ENCODE measurements around the gene GALK1. TPM values are rescaled to one million over a fixed set of nuclear protein-coding genes. Genes with fewer than 3 reads are reported as not detected.

The GALK1 gene
- polyA plus RNA-seq, 10 donors, result 15.0 to 40.9 (median 25.4) TPM

DNA sequence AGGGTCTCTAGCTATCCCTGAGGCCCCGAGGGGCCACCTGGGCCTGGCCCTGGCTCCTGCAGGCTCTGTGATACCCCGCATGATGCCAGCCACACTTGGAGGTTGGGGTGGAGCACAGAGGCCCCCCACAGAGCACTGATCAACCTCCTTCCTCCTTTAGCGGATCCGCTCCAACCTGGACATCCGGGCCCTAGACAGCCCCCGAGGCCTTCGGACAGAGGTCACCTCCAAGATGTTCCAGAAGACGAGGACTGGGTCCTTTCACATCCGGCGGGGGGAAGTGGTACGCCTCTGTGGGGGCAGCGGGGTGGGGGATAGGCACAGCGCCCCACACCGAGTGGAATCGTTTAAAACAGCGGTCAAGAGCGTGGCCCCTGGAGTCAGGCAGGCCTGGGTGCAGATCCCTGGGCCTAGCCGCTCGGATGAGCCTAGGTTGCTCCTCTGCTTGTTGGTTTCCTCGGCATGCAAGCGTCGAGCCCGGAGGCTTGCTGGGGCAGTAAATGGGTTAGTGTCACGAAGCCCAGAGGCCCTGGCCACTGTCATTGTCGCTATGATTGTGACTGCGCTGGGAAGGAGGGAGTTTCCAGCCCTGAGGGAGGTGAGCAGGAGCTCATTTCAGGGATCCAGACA lies 33.8 kb downstream of the GALK1 start:
- no peak for DNase-seq

DNA sequence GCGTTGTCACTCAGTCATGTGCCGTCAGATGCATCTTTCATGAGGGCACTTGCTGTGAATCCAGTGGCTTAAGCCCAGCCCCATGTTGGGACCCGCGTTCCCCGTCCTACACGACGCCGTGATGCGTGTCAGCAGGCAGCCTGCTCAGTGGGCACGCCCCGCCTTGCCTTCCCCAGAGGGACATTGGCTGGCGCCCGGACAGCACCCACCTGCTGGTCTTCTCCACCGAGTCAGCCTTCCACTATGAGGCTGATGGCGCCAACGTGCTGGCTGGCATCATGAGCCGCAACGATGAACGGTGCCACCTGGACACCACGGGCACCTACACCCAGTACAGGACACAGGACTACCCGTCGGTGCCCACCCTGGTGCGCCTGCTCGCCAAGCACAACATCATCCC lies 34.9 kb downstream of the GALK1 start:
- no peak for DNase-seq

DNA sequence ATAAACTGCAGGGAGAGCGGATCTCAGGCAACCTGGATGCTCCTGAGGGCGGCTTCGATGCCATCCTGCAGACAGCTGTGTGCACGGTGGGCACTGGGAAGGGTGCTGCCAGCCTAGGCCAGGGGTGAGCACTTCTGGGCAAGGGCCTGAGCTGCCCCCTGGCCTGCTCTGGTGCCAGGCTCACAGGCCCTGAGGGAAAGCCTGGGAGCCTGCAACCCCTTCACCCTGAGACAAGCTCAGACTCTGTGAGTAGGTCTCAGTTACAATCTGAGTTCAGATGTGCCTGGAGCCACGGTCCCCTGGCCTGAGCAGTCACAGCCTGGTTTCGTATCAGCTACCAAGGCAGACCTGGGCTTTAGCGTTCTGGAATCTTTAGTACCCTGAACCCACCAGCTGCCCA lies 35.6 kb downstream of the GALK1 start:
- DNase-seq, result no peak

DNA sequence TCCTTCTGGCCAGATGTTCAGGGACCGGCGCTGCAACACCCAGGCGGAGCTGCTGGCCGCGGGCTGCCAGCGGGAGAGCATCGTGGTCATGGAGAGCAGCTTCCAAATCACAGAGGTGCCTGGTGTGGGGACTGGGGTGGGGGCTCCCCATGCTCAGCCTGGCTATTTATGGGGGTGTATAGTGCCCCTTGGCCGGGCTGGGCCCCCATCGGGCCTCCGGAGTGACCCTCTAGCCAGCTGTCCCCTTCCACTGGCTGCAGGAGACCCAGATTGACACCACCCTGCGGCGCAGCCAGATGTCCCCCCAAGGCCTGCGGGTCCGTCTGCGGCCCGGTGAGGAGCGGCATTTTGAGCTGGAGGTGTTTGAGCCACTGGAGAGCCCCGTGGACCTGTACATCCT lies 37.6 kb downstream of the GALK1 start:
- DNase-seq, result no peak

DNA sequence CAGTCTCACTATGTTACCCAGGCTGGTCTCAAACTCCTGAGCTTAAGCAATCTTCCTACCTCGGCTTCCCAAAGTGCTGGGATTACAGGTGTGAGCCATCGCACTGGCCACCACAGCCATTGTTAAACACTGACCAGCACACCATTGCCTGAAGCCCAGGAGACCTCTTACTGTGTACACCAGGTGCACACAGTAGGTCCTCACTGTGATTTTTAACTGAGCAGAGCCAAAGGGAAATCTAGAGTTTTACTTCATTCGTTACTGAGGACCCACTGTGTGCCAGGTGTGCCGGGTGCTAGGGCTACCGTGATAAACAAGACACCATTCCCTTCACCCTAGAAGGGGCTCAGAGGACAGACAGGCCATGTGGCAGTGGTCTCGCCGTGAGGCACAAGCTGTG lies 39.5 kb downstream of the GALK1 start:
- DNase-seq, result no peak

DNA sequence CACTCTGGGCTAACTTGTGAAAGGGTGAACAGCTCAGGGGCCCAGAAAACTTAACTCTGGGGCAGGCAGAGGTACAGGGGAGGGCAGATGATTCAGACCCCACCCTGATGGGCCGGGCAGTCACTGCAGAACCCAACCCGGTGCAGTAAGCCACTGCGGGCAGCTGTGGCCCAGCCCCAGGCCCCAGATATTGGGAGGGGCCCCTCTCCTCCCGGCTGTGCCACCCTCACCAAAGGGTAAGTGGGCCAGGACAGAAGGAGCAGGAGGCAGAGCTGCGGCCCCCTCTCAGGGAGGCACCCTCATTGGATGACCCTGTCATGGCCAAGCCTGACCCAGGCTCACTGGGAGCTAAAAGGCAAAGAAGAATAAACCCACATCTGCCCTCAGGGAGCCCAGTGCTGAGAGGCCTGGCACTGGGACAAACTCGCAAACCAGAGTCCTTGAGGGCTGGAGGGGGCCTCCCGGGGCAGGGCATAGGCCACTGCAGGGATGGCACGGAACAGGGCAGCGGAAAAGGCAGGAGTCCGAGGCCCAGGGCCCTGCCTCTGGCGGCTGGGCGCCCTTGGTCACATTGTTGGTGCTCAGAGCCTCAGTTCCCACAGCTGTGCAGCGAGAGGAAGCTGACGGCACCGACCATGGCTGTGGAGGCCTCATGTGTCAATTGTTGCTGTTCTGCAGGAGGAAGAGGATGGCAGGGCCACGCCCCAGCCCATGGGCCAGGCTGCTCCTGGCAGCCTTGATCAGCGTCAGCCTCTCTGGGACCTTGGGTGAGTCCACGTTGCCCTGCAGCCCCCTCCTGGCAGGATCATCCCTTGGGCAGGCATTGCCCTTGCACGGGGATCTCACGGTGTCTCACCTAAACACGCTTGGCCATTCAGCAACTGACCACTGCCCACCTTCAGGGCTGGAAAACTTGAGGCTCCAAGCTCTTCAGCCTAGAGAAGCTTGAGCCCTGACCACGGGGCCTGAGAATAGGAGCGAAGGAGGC lies 40.7 kb downstream of the GALK1 start:
- DNase-seq, result no peak

DNA sequence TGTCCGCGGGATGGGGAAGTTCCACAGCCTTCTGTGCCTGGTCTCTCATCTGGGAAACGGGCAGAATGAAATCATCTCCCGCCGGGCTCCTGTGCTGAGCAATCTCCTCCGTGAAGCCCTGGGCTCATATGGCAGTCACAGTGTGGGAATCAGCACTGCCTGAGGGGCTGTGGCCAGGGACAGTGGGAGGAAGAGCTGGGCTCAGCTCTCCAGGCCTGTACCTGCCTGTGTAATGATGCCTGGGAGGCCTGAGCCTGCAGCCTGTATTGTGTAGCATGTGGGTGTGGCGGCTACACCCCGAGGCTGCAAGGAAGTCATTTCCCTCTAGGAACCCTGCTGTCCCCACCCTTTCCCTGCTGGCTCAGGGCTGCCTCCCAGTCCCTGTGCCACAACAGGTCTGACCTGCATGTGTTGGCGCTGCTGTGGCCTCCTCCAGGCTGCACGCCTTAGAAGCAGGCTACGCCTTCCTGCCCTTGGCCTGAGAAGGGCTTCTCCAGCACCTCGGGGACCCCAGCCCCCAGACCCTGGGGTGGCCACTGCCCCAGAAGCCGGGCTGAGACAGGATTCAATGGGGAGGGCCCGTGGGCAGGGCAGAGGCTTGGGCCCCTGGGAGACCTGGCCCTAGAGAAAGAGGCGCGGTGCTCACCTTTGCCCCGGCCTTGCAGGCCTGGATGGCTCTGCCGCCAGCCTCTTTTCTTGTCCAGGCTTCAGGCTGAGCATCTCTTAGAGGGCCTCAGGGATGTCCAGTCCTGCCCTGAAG lies 41.6 kb downstream of the GALK1 start:
- no peak for DNase-seq

DNA sequence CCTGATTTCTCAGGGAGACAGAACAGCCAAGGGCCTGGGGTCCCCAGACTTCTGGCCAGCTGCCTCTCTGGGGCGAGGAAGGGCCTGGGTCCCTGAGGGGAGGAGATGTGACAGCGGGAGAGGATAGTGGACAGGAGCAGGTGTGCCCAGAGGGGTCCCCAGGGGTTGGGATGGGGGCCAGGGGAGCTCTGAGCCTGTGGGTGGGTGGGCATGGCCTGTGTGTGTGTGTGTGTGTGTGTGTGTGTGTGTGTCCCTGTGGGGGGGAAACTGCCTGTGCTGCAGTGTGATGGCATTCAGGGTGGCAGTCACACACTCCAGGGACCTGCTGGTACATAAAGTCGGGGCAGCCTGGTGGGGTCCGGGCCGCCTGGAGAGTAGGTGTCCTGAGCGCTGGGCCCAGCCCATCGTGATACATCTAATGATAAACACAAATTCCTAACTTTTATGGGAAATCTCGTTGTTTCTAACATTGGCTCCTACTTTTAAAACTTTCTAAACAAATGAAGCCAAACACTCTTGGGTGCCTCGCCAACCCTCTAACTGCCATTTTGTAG lies 42.4 kb downstream of the GALK1 start:
- no peak for DNase-seq

DNA sequence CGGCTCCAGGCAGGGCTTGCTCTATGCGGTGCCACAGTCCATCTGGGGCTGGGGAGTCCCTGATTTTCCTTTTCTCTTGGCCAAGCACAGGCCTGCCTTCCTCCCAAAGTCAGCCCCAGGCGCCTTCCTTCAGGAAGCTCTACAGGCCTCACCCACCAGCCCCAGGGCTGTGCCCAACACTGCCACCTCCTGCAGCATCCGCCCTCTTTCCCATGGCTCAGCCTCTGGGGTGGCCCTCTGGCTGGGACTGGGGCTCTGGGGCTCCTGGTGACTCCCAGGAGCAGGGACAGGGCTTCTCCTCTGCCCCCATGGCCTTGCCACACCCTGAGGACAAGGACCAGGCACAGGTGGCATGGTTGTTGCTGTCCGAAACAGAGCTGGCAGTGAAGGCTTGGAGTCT lies 42.9 kb downstream of the GALK1 start:
- no peak for DNase-seq

DNA sequence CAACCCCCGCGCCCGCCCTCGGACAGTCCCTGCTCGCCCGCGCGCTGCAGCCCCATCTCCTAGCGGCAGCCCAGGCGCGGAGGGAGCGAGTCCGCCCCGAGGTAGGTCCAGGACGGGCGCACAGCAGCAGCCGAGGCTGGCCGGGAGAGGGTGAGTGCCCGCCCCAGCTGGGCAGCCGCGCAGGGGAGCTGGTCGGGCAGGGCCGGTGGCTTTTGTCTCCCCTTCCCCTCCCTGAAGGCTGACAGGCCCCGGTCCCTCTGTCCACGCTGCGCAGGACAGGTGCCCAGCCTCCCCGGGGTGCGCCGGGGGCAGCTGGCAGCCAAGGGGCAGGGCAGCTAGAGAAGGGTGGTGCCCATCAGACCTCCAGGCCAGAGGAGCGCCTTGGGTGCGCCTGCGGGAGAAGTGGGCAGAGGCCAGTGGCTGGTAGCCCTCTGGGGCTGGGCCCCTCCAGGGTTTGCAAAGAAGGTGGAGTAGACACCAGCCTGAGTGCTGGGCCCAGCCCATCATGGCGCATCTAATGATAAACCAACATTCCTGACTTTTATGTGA lies 43.5 kb downstream of the GALK1 start:
- no peak for DNase-seq

DNA sequence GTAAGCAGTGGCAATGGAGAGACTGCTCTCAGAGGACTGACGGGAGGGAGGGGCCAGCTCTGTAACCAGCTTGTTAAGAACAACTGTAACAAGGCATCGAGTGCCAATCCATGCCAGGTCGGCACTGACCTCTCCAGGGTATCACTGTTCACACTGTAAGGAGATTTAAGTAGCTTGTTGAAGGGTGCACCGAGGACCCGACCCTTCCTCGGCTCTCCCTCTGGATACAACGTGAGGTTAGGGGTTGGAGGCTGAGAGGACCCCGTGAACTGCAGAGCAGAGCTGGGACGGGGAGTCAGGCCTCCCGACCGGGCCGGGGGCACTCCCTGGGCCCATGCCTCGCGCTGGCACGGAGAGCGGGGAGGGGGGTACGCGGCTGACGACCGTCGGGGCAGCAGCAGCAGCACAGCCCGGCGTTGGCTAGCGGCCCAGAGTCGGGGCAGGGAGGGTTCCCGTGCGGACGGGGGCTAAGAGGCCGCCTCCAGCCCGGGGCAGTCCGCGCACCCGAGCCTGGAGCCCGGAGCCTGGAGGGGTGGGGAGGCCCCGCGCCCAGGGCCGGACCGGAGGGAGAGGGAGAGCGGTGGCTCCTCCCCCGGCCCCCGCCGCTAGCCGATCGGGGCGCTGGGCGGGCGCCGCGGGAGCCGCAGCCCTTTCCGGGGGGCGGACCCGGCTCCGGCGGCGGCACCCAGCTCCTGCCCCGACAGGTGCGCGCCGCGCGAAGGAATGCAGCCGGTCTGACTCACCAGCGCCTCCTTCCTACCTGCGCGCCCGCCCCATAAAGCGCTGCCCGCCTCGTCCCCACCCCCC lies 44.1 kb downstream of the GALK1 start, which contains the start of gene ITGB4:
ITGB4 (plus strand) TSS at position 804 of the 807 bp plus-strand sequence. CDS start 3,245 bp downstream, outside the sequence.
- peak in 2 of 3 donors; percentile 14 to 52 for DNase-seq

DNA sequence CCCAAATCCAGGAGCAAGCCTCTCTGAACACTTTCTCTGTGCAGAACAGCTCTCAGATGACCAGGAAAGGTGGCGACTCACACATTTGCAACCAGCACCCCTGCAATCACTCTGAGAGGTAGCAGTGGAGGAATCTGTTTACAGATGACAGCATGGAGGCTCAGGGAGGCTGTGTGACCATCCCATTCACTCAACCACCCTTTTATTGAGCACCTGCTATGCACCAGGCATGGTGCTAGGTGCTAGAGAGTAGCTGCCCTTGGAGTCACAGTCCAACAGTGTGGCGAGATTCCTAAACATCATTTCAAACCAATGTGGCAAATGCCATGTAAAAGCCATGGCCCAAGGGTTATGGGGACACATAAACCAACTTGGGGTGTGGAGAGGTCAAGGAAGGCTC lies 45.3 kb downstream of the GALK1 start:
- DNase-seq, result no peak

DNA sequence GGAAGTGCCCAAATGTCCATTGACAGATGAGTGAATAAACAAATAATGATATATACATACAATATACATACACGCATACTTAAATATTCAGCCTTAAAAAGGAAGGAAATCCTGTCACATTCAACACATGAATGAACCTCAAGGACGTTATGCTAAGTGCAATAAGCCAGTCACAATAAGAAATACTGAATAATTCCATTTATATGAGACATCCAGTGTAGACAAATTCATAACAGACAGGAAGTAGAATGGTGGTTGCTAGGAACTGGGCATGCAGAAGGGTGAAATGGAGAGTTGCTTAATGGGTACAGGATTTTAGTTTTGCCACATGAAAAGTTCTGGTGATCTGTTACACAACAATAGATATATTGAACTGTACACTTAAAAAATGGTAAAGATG lies 52.5 kb downstream of the GALK1 start:
- no peak for DNase-seq

Other genes starting within 250 kb of the GALK1 start
- gene CASKIN2, start 249.7 kb downstream of the GALK1 start, polyA plus RNA-seq (ENCODE audit: insufficient read length in 10 of 10), result 10 to 100 TPM; 16.2 to 28.7 (median 19.3) TPM
- 10 to 100 TPM; 11.5 to 28.0 (median 20.8) TPM for gene TSEN54, start 248.7 kb downstream of the GALK1 start, polyA plus RNA-seq (ENCODE audit: insufficient read length in 10 of 10)
- gene LLGL2, start 239.5 kb downstream of the GALK1 start, polyA plus RNA-seq (ENCODE audit: insufficient read length in 10 of 10), result 1 to 10 TPM; 2.8 to 5.3 (median 4.6) TPM
- gene MYO15B, start 177.4 kb downstream of the GALK1 start, polyA plus RNA-seq (ENCODE audit: insufficient read length in 10 of 10), result 100 to 1,000 TPM in 5 of 10 donors, 10 to 100 TPM in 5; 56.0 to 140 (median 100) TPM
- 10 to 100 TPM in 2 of 10 donors, 1 to 10 TPM in 8; 5.9 to 10.4 (median 8.8) TPM for gene SMIM5, start 131.8 kb downstream of the GALK1 start, polyA plus RNA-seq (ENCODE audit: insufficient read length in 10 of 10)
- gene RECQL5, start 98.0 kb downstream of the GALK1 start, polyA plus RNA-seq (ENCODE audit: insufficient read length in 10 of 10), result 10 to 100 TPM in 9 of 10 donors, 1 to 10 TPM in 1; 9.6 to 20.9 (median 14.1) TPM
- gene SAP30BP, start 97.9 kb downstream of the GALK1 start, polyA plus RNA-seq (ENCODE audit: insufficient read length in 10 of 10), result 10 to 100 TPM; 61.2 to 83.6 (median 71.5) TPM
- 10 to 100 TPM in 2 of 10 donors, 1 to 10 TPM in 8; 3.2 to 17.2 (median 5.4) TPM for gene ITGB4, start 43.7 kb downstream of the GALK1 start, polyA plus RNA-seq (ENCODE audit: insufficient read length in 10 of 10)
- gene UNK, start 19.6 kb upstream of the GALK1 start, polyA plus RNA-seq (ENCODE audit: insufficient read length in 10 of 10), result 10 to 100 TPM; 19.7 to 29.9 (median 24.9) TPM
- gene UNC13D, start 79.2 kb upstream of the GALK1 start, polyA plus RNA-seq (ENCODE audit: insufficient read length in 10 of 10), result 1 to 10 TPM; 2.5 to 6.8 (median 4.3) TPM
- 10 to 100 TPM; 46.3 to 57.8 (median 51.4) TPM for gene WBP2, start 90.1 kb upstream of the GALK1 start, polyA plus RNA-seq (ENCODE audit: insufficient read length in 10 of 10)
- gene TRIM47, start 113.4 kb upstream of the GALK1 start, polyA plus RNA-seq (ENCODE audit: insufficient read length in 10 of 10), result 10 to 100 TPM; 15.3 to 27.2 (median 21.3) TPM
- gene TRIM65, start 131.8 kb upstream of the GALK1 start, polyA plus RNA-seq (ENCODE audit: insufficient read length in 10 of 10), result 10 to 100 TPM in 9 of 10 donors, 1 to 10 TPM in 1; 9.2 to 20.8 (median 13.9) TPM
- gene MRPL38, start 139.7 kb upstream of the GALK1 start, polyA plus RNA-seq (ENCODE audit: insufficient read length in 10 of 10), result 10 to 100 TPM; 52.9 to 67.8 (median 63.9) TPM
- 1 to 10 TPM; 3.1 to 7.9 (median 6.2) TPM for gene FBF1, start 175.8 kb upstream of the GALK1 start, polyA plus RNA-seq (ENCODE audit: insufficient read length in 10 of 10)
- 10 to 100 TPM; 14.2 to 22.4 (median 18.5) TPM for gene ACOX1, start 214.0 kb upstream of the GALK1 start, polyA plus RNA-seq (ENCODE audit: insufficient read length in 10 of 10)
- gene TEN1, start 214.0 kb upstream of the GALK1 start, polyA plus RNA-seq (ENCODE audit: insufficient read length in 10 of 10), result 10 to 100 TPM in 9 of 10 donors, 1 to 10 TPM in 1; 8.5 to 20.2 (median 14.0) TPM
- gene CDK3, start 235.7 kb upstream of the GALK1 start, polyA plus RNA-seq (ENCODE audit: insufficient read length in 10 of 10), result 10 to 100 TPM in 1 of 10 donors, 1 to 10 TPM in 9; 3.9 to 12.1 (median 7.1) TPM

Measured in muscle of back (tissue), 11 donors.